CD4-positive, alpha-beta T cell treated with Interleukin-17A for 4 hours (primary cell): ENCODE results near the gene RHCG.

ENCODE experiments used
- DNase-seq: peaks from one replicate; pipeline ENCODE4 v3.0.0-alpha.2; 2020; ENCODE audit warnings: mixed read lengths

The RHCG gene

GRCh38 chr15:89496155-89497098, at the start of gene RHCG:
Gene RHCG (minus strand): TSS chr15:89496583. CDS start chr15:89496544, 39 bp downstream.
- no peak for DNase-seq

GRCh38 chr15:89543389-89543788, 47.0 kb upstream of the RHCG start:
- no peak for DNase-seq

GRCh38 chr15:89542369-89542768, 46.0 kb upstream of the RHCG start:
- DNase-seq: no peak

- no peak for DNase-seq
These were observed 42.6 kb upstream of the RHCG start for GRCh38 chr15:89539027-89539426.

- DNase-seq: no peak
These were observed 37.6 kb upstream of the RHCG start for GRCh38 chr15:89533861-89534544.

- no peak for DNase-seq
These were observed 35.6 kb upstream of the RHCG start for GRCh38 chr15:89531796-89532537.

- no peak for DNase-seq
These were observed 34.6 kb upstream of the RHCG start for GRCh38 chr15:89530976-89531375.

GRCh38 chr15:89528757-89529352, 32.5 kb upstream of the RHCG start:
- DNase-seq: no peak

- DNase-seq: no peak
These were observed 30.4 kb upstream of the RHCG start for GRCh38 chr15:89526601-89527441.

GRCh38 chr15:89526181-89526580, 29.8 kb upstream of the RHCG start:
- DNase-seq: no peak

- no peak for DNase-seq
These were observed 27.8 kb upstream of the RHCG start for GRCh38 chr15:89524184-89524583.

GRCh38 chr15:89523101-89523500, 26.7 kb upstream of the RHCG start:
- no peak for DNase-seq

GRCh38 chr15:89521605-89522004, 25.2 kb upstream of the RHCG start:
- DNase-seq: no peak

- no peak for DNase-seq
These were observed 19.1 kb upstream of the RHCG start for GRCh38 chr15:89515477-89515876.

- no peak for DNase-seq
These were observed 18.4 kb upstream of the RHCG start for GRCh38 chr15:89514596-89515406.

GRCh38 chr15:89514186-89514585, 17.8 kb upstream of the RHCG start:
- DNase-seq: no peak

- DNase-seq: no peak
These were observed 16.9 kb upstream of the RHCG start for GRCh38 chr15:89513284-89513683.

GRCh38 chr15:89512631-89513030, 16.2 kb upstream of the RHCG start:
- DNase-seq: no peak

GRCh38 chr15:89506026-89506686, 9.8 kb upstream of the RHCG start:
- no peak for DNase-seq

GRCh38 chr15:89504166-89504565, 7.8 kb upstream of the RHCG start:
- DNase-seq: no peak
